ENCODE results near the gene TBC1D10B.

The TBC1D10B gene

DNA sequence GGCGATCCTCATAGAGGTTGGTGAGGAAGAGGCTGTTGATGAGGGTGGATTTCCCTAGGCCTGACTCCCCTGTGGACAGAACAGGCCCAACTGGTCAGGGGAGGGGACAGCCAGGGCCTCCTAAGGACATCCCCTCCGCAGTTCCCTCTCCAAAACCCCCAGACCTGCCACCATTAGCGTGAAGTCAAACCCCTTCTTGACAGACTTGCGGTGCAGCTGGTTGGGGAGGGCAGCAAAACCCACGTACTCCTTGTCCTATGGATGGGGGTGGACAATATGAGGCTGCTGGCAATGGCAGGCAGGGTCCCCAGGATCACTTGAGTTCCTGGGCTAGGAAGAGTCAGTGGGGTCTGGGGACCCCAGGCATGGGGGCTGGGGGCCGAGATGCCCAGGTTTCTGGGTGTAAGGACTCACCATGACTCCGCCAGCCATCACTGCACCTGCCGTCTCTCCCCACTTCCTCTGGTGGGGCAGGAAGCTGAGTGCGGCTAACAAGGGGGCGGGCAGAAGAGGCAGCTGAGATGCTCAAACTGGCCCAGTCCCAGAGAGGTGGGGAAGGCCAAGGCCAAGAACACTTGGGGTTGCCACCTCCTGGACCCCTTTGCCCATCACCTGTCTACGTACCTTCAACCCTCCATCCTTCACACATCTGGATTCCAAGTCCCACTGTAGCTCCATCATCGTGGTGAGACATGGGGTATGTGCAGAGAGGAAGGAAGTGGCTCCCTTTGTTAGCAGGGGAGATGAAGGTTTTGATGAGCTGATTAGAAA, 12.0 kb upstream of the TBC1D10B start, which contains the start of gene SEPTIN1:
Gene SEPTIN1, minus strand, starts transcription at position 451 of the 771 bp plus-strand sequence. Its CDS starts 19 bp downstream, at position 432.
- TF ChIP-seq, protein P1, sequence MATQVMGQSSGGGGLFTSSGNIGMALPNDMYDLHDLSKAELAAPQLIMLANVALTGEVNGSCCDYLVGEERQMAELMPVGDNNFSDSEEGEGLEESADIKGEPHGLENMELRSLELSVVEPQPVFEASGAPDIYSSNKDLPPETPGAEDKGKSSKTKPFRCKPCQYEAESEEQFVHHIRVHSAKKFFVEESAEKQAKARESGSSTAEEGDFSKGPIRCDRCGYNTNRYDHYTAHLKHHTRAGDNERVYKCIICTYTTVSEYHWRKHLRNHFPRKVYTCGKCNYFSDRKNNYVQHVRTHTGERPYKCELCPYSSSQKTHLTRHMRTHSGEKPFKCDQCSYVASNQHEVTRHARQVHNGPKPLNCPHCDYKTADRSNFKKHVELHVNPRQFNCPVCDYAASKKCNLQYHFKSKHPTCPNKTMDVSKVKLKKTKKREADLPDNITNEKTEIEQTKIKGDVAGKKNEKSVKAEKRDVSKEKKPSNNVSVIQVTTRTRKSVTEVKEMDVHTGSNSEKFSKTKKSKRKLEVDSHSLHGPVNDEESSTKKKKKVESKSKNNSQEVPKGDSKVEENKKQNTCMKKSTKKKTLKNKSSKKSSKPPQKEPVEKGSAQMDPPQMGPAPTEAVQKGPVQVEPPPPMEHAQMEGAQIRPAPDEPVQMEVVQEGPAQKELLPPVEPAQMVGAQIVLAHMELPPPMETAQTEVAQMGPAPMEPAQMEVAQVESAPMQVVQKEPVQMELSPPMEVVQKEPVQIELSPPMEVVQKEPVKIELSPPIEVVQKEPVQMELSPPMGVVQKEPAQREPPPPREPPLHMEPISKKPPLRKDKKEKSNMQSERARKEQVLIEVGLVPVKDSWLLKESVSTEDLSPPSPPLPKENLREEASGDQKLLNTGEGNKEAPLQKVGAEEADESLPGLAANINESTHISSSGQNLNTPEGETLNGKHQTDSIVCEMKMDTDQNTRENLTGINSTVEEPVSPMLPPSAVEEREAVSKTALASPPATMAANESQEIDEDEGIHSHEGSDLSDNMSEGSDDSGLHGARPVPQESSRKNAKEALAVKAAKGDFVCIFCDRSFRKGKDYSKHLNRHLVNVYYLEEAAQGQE (IDR thresholded peaks at IDR 0.05; ENCODE audit: low read depth), result no peak
- no peak for TF ChIP-seq EGR1 (IDR thresholded peaks at IDR 0.05)
- TF ChIP-seq RAD21 (IDR thresholded peaks at IDR 0.05; ENCODE audit: low read depth), result no peak
- TF ChIP-seq, protein P2, sequence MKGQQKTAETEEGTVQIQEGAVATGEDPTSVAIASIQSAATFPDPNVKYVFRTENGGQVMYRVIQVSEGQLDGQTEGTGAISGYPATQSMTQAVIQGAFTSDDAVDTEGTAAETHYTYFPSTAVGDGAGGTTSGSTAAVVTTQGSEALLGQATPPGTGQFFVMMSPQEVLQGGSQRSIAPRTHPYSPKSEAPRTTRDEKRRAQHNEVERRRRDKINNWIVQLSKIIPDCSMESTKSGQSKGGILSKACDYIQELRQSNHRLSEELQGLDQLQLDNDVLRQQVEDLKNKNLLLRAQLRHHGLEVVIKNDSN (IDR thresholded peaks at IDR 0.05), result no peak
- no peak for TF ChIP-seq TAF1 (IDR thresholded peaks at IDR 0.05; ENCODE audit: low read depth)
- no peak for TF ChIP-seq CEBPB (IDR thresholded peaks at IDR 0.05)
- no peak for TF ChIP-seq FOXM1 (IDR thresholded peaks at IDR 0.05; ENCODE audit: borderline replicate concordance, low read depth)
- no peak for TF ChIP-seq ZBTB7A (IDR thresholded peaks at IDR 0.05; ENCODE audit: low read depth)
- TF ChIP-seq EP300 (IDR thresholded peaks at IDR 0.05; ENCODE audit: borderline replicate concordance), result no peak
- no peak for TF ChIP-seq TCF12 (IDR thresholded peaks at IDR 0.05; ENCODE audit: low read depth)
- no peak for TF ChIP-seq YY1 (IDR thresholded peaks at IDR 0.05; ENCODE audit: low read depth)

DNA sequence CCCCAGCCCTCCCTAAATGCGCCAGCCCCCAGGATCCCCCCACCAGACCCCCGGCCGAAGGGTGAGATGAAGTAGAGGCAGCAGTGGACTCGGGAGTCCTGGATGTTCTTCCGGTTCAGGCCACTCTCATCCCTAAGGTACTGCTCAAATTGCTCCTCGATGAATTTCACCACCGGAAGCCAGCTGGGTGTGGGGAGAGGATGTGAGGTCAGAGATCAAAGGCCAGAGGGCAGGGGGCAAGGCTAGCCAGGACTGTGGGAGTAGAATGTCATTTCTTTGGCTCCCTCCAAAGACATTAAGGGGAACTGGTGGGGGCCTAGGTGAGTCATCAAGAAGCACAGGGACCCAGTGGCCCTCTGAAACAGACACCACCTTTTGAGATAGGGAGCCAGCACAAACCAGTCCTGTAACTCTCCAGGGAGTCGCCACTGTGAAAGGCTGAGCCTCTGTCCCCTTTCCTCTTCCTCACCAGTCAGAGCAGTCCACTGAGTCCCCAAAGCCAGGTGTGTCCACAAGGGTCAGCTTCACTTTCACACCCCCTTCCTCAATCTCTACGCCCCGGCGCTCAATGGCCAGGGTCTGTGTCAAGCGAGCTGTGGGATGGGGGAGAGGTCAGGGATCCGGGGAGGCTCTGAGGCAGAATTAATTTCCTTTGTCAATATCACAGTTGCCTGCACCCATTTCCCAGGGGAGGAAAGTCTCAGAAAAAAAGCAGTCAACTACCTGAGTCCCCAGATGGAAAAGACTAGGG, 11.2 kb upstream of the TBC1D10B start:
- TF ChIP-seq TEAD4 (IDR thresholded peaks at IDR 0.05) (no peak), CEBPB (IDR thresholded peaks at IDR 0.05) (no peak), TAF1 (IDR thresholded peaks at IDR 0.05; ENCODE audit: low read depth) (no peak), RAD21 (IDR thresholded peaks at IDR 0.05; ENCODE audit: low read depth) (no peak), CREB1 (IDR thresholded peaks at IDR 0.05; ENCODE audit: low read depth) (no peak), FOXM1 (IDR thresholded peaks at IDR 0.05; ENCODE audit: borderline replicate concordance, low read depth) (no peak), EGR1 (IDR thresholded peaks at IDR 0.05) (no peak), EP300 (IDR thresholded peaks at IDR 0.05; ENCODE audit: borderline replicate concordance) (no peak), TCF12 (IDR thresholded peaks at IDR 0.05; ENCODE audit: low read depth) (no peak), ZBTB7A (IDR thresholded peaks at IDR 0.05; ENCODE audit: low read depth) (no peak)
- TF ChIP-seq, protein P2 (IDR thresholded peaks at IDR 0.05), result no peak
- TF ChIP-seq, protein P3, sequence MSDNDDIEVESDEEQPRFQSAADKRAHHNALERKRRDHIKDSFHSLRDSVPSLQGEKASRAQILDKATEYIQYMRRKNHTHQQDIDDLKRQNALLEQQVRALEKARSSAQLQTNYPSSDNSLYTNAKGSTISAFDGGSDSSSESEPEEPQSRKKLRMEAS (IDR thresholded peaks at IDR 0.05), result no peak
- TF ChIP-seq, protein P1 (IDR thresholded peaks at IDR 0.05; ENCODE audit: low read depth), result no peak

DNA sequence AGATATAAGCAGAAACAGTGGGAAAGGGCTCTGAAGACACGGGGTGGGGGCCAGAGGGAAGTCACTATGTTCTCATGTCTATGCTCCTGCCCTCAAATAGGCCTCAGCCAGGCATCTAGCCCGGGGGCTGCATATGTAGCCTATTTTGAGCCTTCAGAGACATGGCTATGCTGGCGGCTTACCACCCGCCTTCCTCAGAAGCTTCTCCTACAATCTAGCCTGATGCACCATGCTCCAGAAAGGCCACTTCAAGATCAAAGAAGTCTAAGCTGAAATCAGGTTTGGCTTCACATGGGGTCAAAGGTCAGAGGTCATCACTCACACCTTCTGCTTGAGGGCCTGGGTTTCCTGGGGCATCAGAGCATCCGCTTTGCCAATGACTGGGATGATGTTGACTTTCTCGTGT, 10.5 kb upstream of the TBC1D10B start:
- no peak for TF ChIP-seq ZBTB7A (IDR thresholded peaks at IDR 0.05; ENCODE audit: low read depth)
- no peak for TF ChIP-seq TAF1 (IDR thresholded peaks at IDR 0.05; ENCODE audit: low read depth)
- TF ChIP-seq, protein P3 (IDR thresholded peaks at IDR 0.05), result no peak
- no peak for TF ChIP-seq EP300 (IDR thresholded peaks at IDR 0.05; ENCODE audit: borderline replicate concordance)
- TF ChIP-seq, protein P1 (IDR thresholded peaks at IDR 0.05; ENCODE audit: low read depth), result no peak
- TF ChIP-seq TEAD4 (IDR thresholded peaks at IDR 0.05), result no peak
- TF ChIP-seq CREB1 (IDR thresholded peaks at IDR 0.05; ENCODE audit: low read depth), result no peak
- no peak for TF ChIP-seq YY1 (IDR thresholded peaks at IDR 0.05; ENCODE audit: low read depth)
- TF ChIP-seq CEBPB (IDR thresholded peaks at IDR 0.05), result no peak

All from Ishikawa (cell line).